Smooth muscle cell (in vitro differentiated cells): ENCODE measurements around the gene PLXNA2. TPM values are rescaled to one million over a fixed set of nuclear protein-coding genes. Genes with fewer than 3 reads are reported as not detected.

ENCODE experiments used
- DNase-seq: peaks from one replicate; lab custom pipeline; 2025; ENCODE audit not compliant: unreplicated experiment; lab: John Stamatoyannopoulos, UW
- H2AFZ ChIP-seq: fragments of 200-600 bp; sonication (generic); 2 replicates; pipeline ENCODE4 v1.6.0; 2016; ENCODE audit warnings: antibody characterized with exemption, low read depth, mild to moderate bottlenecking
- H3F3A ChIP-seq: fragments of 200-600 bp; sonication (generic); 2 replicates; pipeline ENCODE4 v1.6.0; 2017; ENCODE audit warnings: antibody characterized with exemption, low read depth
- H3K27ac ChIP-seq: fragments of 200-600 bp; sonication (generic); 2 replicates; pipeline ENCODE4 v1.5.1; 2016; ENCODE audit warnings: low read depth, mild to moderate bottlenecking
- H3K27me3 ChIP-seq: fragments of 200-600 bp; sonication (generic); 2 replicates; pipeline ENCODE4 v1.6.1; 2016; ENCODE audit warnings: low read depth, mild to moderate bottlenecking
- H3K36me3 ChIP-seq: fragments of 200-600 bp; sonication (generic); 2 replicates; pipeline ENCODE4 v1.5.1; 2016; ENCODE audit warnings: low read depth
- H3K4me1 ChIP-seq: fragments of 200-600 bp; sonication (generic); 2 replicates; pipeline ENCODE4 v1.5.1; 2016; ENCODE audit warnings: low read depth
- H3K4me2 ChIP-seq: fragments of 200-600 bp; sonication (generic); 2 replicates; pipeline ENCODE4 v1.6.0; 2016; ENCODE audit warnings: mild to moderate bottlenecking
- H3K4me3 ChIP-seq: fragments of 200-600 bp; sonication (generic); 2 replicates; pipeline ENCODE4 v1.5.1; 2016; ENCODE audit warnings: mild to moderate bottlenecking
- H3K79me2 ChIP-seq: fragments of 200-600 bp; sonication (generic); 2 replicates; pipeline ENCODE4 v1.6.0; 2016; ENCODE audit warnings: low read depth, mild to moderate bottlenecking
- H3K9ac ChIP-seq: fragments of 200-600 bp; sonication (generic); 2 replicates; pipeline ENCODE4 v1.6.0; 2016; ENCODE audit warnings: low read depth
- H3K9me3 ChIP-seq: fragments of 200-600 bp; sonication (generic); replicated peaks from 2 replicates; pipeline ENCODE4 v1.5.1; 2016; ENCODE audit warnings: low read depth
- H4K20me1 ChIP-seq: fragments of 200-600 bp; sonication (generic); 2 replicates; pipeline ENCODE4 v1.6.0; 2016; ENCODE audit warnings: low read depth
- WGBS: methylation state at CpG from one replicate; pipeline ENCODE4 v1.1.7; 2016; ENCODE audit warnings: low lambda C conversion rate; 5-methylcytosine and 5-hydroxymethylcytosine counted together
- polyA plus RNA-seq: library from polyadenylated mRNA; unstranded; fragments of >200 nt; fragmentation: Nextera tagmentation; extraction: Ambion mirVana; gene quantifications from 2 replicates; pipeline ENCODE4 v1.2.1, GENCODE V29; 2016
- total RNA-seq: library from RNA; depleted of rRNA; stranded (reverse); fragments of >200 nt; gene quantifications from 2 replicates; pipeline ENCODE4 v1.2.3, GENCODE V29; 2014
- TF ChIP-seq, protein P1 (sequence below): fragments of 200-600 bp; sonication (generic); IDR thresholded peaks from 2 replicates; pipeline ENCODE4 v1.5.1; 2017; ENCODE audit warnings: borderline replicate concordance, mild to moderate bottlenecking, antibody characterized with exemption; ENCODE audit not compliant: insufficient read depth, poor library complexity, severe bottlenecking

Gene PLXNA2
- total and polyA plus RNA-seq, 2 experiments from 2014 or later, result 8.2 to 8.7 TPM

DNA sequence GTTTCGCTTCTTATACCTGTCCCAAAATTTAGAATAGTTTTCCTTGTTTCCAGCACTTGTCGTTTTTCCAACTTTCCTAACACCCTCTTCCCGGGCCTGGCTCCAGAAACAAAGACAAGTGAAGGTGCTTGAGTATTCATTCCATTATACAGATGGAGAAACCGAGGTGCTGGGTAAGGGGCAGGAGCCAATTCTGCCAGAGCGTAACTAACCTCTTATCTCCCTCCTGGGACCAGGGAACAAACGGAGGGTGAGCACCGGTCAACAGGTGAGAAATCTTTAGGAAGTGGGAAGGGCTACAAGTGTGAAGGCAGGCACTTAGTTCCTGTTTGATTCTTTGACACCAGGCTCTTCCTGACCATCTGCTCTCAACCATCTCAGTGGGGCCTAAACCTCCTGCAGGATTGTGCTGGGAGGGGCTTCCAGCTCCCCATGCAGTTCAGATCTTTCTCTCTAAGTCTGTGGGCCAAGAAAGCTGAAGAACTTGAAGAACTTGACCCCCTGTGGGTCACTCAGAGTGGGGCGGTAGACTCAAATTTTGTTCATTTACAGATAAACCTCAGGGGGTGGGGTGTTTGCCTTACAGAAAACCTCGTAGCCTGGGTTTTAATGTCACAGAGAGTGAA lies 8.7 kb downstream of the PLXNA2 start:
- Histone ChIP-seq H4K20me1 (peaks cover 17% of the 10 kb centered on the region), H3K9ac (no peak overlapping the region), H3K27ac (peak overlapping the region; percentile 79), H2AFZ (no peak overlapping the region), H3F3A (peaks cover 3% of the 10 kb centered on the region), H3K4me2 (peak overlapping the region; percentile 62), H3K9me3 (no peaks in the 10 kb centered on the region), H3K4me1 (peaks cover 58% of the 10 kb centered on the region), H3K36me3 (no peaks in the 10 kb centered on the region), H3K27me3 (no peaks in the 10 kb centered on the region), H3K4me3 (no peak overlapping the region), H3K79me2 (peaks cover 55% of the 10 kb centered on the region)
- DNase-seq, result no peak
- TF ChIP-seq, protein P1, sequence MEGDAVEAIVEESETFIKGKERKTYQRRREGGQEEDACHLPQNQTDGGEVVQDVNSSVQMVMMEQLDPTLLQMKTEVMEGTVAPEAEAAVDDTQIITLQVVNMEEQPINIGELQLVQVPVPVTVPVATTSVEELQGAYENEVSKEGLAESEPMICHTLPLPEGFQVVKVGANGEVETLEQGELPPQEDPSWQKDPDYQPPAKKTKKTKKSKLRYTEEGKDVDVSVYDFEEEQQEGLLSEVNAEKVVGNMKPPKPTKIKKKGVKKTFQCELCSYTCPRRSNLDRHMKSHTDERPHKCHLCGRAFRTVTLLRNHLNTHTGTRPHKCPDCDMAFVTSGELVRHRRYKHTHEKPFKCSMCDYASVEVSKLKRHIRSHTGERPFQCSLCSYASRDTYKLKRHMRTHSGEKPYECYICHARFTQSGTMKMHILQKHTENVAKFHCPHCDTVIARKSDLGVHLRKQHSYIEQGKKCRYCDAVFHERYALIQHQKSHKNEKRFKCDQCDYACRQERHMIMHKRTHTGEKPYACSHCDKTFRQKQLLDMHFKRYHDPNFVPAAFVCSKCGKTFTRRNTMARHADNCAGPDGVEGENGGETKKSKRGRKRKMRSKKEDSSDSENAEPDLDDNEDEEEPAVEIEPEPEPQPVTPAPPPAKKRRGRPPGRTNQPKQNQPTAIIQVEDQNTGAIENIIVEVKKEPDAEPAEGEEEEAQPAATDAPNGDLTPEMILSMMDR, result no peak
- 83% methylated on average over 9 of the region's 9 CpGs for WGBS

DNA sequence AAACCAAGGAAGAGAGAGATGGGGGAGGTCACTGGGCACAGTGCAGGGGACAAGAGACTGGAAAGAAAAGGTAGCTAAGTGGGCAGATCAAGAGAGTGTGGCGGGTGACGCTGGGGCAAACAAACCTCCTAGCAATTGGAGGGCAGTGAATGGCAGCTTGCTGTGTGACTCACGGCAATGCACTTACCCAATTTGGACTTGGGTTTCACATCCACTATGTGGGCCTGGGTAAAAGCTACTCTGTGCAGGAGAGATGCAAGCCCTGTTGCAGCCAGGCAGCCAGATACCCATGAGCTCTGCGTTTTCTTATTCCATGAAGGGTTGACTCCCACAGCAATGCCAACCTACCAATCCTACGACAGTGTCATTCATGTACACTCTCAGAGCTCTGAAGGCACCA lies 9.5 kb downstream of the PLXNA2 start:
- no peaks in the 10 kb centered on the region for H3F3A ChIP-seq
- H3K79me2 ChIP-seq, result peaks cover 56% of the 10 kb centered on the region
- H3K9me3 ChIP-seq, result no peaks in the 10 kb centered on the region
- no peak overlapping the region for H3K4me3 ChIP-seq
- no peaks in the 10 kb centered on the region for H3K27me3 ChIP-seq
- H3K9ac ChIP-seq, result no peak overlapping the region
- no peak for DNase-seq
- 86% methylated on average over 5 of the region's 5 CpGs for WGBS
- peaks cover 57% of the 10 kb centered on the region for H3K4me1 ChIP-seq
- TF ChIP-seq, protein P1, result no peak
- peaks cover 12% of the 10 kb centered on the region for H4K20me1 ChIP-seq
- no peak overlapping the region for H2AFZ ChIP-seq
- H3K27ac ChIP-seq, result no peak overlapping the region
- H3K36me3 ChIP-seq, result no peaks in the 10 kb centered on the region
- H3K4me2 ChIP-seq, result peak overlapping the region; percentile 62

DNA sequence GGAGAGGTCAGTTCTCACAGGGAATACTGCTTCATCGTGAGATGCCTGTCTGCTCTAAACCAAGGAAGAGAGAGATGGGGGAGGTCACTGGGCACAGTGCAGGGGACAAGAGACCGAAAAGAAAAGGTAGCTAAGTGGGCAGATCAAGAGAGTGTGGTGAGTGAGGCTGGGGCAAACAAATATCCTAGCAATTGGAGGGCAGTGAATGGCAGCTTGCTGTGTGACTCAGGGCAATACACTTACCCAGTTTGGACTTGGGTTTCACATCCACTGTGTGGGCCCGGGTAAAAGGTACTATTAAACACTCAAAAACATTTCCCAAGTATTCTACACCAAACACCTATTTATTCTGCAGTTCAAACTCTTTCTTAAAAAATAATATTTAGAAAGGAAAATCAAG lies 10.2 kb downstream of the PLXNA2 start:
- no peak overlapping the region for H2AFZ ChIP-seq

More for the DNA sequence above, 10.2 kb downstream of the PLXNA2 start:
- no peaks in the 10 kb centered on the region for H3K9me3 ChIP-seq
- H3K36me3 ChIP-seq, result no peaks in the 10 kb centered on the region
- no peaks in the 10 kb centered on the region for H3F3A ChIP-seq
- no peaks in the 10 kb centered on the region for H3K27me3 ChIP-seq
- H3K79me2 ChIP-seq, result peaks cover 61% of the 10 kb centered on the region
- H3K4me1 ChIP-seq, result peaks cover 50% of the 10 kb centered on the region
- TF ChIP-seq, protein P1, result no peak
- peaks cover 6% of the 10 kb centered on the region for H4K20me1 ChIP-seq
- no peak overlapping the region for H3K4me3 ChIP-seq
- no peak overlapping the region for H3K4me2 ChIP-seq
- DNase-seq, result no peak
- no peak overlapping the region for H3K27ac ChIP-seq
- WGBS, result 90% methylated on average over 3 of the region's 3 CpGs
- H3K9ac ChIP-seq, result no peak overlapping the region
